ENCODE measurements around the gene ARHGAP12. TPM values are rescaled to one million over a fixed set of nuclear protein-coding genes. Genes with fewer than 3 reads are reported as not detected.

ARHGAP12 gene
- total RNA-seq, 1 donor from 2014 or later: 11.4 TPM

DNA sequence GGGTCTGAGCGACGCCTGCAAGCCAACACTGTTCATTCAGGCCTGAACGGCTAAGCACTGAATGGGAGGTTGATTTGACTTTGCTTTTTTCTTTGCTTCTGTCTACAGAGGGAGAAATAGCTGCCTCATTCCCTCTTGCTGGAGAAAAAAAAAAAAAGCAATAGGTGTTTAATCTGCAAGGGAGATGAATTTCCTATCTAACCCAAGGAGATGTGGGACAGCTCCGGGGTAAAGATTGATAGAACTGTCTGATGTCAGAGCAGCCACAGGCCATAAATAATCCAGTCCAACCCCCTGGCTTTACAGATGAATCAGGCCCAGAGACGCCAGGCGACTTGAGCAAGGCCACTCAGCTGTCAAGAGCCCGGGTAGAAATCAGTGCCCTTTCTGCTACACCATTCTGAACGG, 168.0 kb downstream of the ARHGAP12 start:
- peaks cover 9 to 18% of the 10 kb centered on the region in 2 donors for H3K4me1 ChIP-seq
- peak overlapping the region; percentile 45 to 84 for H3K4me3 ChIP-seq
- no peak for DNase-seq (ENCODE audit: low spot score in 2 of 2)
- no peaks in the 10 kb centered on the region for H3K36me3 ChIP-seq
- TF ChIP-seq, protein P1, sequence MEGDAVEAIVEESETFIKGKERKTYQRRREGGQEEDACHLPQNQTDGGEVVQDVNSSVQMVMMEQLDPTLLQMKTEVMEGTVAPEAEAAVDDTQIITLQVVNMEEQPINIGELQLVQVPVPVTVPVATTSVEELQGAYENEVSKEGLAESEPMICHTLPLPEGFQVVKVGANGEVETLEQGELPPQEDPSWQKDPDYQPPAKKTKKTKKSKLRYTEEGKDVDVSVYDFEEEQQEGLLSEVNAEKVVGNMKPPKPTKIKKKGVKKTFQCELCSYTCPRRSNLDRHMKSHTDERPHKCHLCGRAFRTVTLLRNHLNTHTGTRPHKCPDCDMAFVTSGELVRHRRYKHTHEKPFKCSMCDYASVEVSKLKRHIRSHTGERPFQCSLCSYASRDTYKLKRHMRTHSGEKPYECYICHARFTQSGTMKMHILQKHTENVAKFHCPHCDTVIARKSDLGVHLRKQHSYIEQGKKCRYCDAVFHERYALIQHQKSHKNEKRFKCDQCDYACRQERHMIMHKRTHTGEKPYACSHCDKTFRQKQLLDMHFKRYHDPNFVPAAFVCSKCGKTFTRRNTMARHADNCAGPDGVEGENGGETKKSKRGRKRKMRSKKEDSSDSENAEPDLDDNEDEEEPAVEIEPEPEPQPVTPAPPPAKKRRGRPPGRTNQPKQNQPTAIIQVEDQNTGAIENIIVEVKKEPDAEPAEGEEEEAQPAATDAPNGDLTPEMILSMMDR (IDR thresholded peaks at IDR 0.05): no peak
- intact Hi-C loops (cut with DNase I): loop anchor here (1.0 to 5.0 kb wide), 5 partner anchors 47 to 1023 kb away; no protein-coding TSS in a partner anchor
- peak overlapping the region; percentile 81 to 98 for H3K27ac ChIP-seq
- no peaks in the 10 kb centered on the region for H3K9me3 ChIP-seq
- no peaks in the 10 kb centered on the region for H3K27me3 ChIP-seq

DNA sequence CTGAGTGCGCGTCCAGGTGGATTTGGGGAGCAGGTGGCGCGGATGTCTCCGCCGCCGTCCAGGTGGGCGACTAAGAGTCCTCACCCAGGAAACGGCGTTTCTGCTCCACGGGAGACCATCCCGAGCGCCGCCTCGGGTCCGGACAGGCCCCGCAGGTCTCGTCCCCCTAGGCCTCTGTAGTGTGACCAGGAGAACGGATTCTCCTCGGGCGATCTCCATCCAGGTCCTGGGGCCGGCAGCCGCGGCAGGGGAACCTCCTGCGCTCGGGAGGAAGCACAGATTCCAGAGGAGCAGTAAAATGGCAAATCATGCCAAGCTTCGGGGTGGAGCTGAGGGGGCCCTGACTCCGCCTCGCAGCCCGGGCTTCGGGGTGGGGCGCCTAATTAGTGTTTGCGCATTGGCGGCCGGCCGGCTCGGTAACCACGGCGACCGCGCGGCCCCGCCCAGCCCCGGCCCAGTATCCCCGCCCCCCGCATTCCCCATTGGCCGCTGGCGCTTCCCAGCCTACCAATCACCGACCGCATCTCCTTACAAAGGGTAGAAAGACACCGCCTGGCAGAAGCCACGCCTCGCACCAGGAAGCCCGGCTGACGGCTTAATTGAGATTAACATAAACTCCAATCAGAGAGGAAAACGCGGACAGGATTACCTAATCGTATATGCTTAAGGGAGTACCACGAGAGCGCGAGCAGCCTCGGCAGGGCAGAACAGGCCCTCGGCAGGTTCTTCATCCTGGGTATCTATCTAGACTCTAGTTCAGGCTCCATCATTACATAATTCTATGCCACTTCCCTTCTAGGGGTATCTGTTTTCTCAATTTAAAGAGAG, 168.6 kb downstream of the ARHGAP12 start:
- TF ChIP-seq, protein P1 (IDR thresholded peaks at IDR 0.05): no peak
- Histone ChIP-seq H3K27ac (peak overlapping the region; percentile 92 to 98), H3K4me1 (peaks cover 9 to 18% of the 10 kb centered on the region in 2 donors), H3K4me3 (peak overlapping the region; percentile 81 to 84), H3K27me3 (no peaks in the 10 kb centered on the region), H3K9me3 (no peaks in the 10 kb centered on the region), H3K36me3 (no peaks in the 10 kb centered on the region)
- DNase-seq (ENCODE audit: low spot score in 2 of 2): peak; percentile 95 to 98
- intact Hi-C loops (cut with DNase I): loop anchor here (1.0 to 5.0 kb wide), 6 partner anchors 47 to 1023 kb away; no protein-coding TSS in a partner anchor

DNA sequence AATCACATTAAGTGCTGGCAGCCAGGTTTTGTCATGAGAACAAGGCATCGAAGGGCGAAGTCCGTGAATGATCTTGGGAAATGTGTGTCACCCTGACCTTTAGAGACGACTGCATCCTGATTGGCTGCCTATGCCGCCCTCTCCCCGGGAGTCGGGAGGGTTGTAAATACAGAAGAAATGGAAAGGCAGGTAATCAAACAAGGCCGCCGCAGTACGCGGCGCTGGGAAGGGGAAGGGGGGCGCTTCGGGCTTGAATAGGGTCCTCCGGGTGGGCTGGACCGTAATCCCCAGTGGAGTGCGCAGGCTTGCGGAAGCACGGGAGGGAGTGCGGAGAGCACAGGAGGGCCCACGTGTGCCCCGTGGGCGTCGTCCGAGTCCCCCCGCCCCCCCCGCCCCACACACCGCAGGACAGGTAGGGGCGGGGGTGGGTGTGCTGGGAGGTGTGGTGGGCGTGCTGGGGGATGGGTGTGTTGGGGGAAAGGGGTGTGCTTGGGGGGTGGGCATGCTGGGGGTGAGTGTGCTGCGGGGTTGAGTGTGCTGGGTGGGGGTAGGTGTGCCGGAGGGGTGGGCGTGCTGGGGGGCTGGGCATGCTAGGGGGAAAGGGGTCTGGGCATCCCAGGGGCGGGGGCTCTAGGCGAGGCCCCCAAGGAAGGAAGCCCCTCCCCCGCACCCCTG, 169.4 kb downstream of the ARHGAP12 start:
- intact Hi-C loops (cut with DNase I): loop anchor here (5.0 kb wide), 1 partner anchor 437 kb away; no protein-coding TSS in a partner anchor
- peak overlapping the region; percentile 81 to 84 for H3K4me3 ChIP-seq
- TF ChIP-seq, protein P1 (IDR thresholded peaks at IDR 0.05): no peak
- peak in 1 of 2 donors; percentile 89 for DNase-seq (ENCODE audit: low spot score in 2 of 2)
- peak overlapping the region; percentile 92 to 98 for H3K27ac ChIP-seq
- no peaks in the 10 kb centered on the region for H3K36me3 ChIP-seq
- H3K4me1 ChIP-seq: peaks cover 9 to 18% of the 10 kb centered on the region in 2 donors
- H3K27me3 ChIP-seq: no peaks in the 10 kb centered on the region
- no peaks in the 10 kb centered on the region for H3K9me3 ChIP-seq

DNA sequence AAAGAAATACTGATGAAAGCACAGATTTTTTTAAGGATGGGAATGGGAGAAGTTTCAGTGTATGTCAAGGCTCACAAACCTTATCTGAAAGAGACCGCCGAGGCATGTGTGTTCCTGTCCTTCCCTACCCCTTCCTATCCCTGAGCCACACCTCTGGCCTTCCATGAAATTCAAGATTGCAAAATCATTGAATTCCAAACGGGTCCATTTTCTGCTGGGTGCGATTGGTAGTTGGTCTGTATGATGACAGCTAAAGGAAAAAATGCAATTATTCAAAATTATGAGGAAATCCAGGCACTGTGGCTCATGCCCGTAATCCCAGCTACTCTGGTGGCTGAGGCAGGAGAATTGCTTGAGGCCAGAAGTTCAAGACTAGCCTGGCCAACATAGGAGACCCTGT, 170.1 kb downstream of the ARHGAP12 start:
- TF ChIP-seq, protein P1 (IDR thresholded peaks at IDR 0.05): no peak
- peak in 1 of 2 donors; percentile 75 for DNase-seq (ENCODE audit: low spot score in 2 of 2)
- Histone ChIP-seq H3K4me3 (peak overlapping the region; percentile 81 to 84), H3K4me1 (peaks cover 9 to 18% of the 10 kb centered on the region in 2 donors), H3K27me3 (no peaks in the 10 kb centered on the region), H3K9me3 (no peaks in the 10 kb centered on the region), H3K36me3 (no peaks in the 10 kb centered on the region), H3K27ac (peak overlapping the region; percentile 92 to 98)
- intact Hi-C loops (cut with DNase I): loop anchor here (5.0 kb wide), 1 partner anchor 436 kb away; no protein-coding TSS in a partner anchor

DNA sequence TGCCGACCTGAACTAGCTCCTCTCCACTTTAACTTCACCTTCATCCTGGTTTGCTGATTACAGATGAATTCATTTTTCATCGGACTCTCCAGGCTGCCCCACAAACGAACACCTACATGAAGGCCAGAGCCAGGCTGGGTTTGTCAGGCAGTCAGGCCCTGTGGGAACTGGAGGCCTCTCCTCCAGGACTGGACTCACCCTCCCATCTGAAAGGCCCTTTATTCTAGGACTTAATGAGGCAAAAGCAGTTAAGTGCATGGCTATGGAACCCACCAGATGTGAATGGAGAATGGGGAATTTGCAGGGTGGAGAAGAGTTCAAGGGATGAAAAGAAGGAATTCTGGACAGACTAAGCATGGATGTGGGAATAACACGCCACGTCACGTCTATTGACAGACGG, 170.8 kb downstream of the ARHGAP12 start:
- Histone ChIP-seq H3K9me3 (no peaks in the 10 kb centered on the region), H3K27me3 (no peaks in the 10 kb centered on the region), H3K27ac (peak overlapping the region; percentile 92 to 98), H3K4me3 (no peak overlapping the region), H3K4me1 (peaks cover 9 to 18% of the 10 kb centered on the region in 2 donors), H3K36me3 (no peaks in the 10 kb centered on the region)
- TF ChIP-seq, protein P1 (IDR thresholded peaks at IDR 0.05): no peak
- intact Hi-C loops (cut with DNase I): loop anchor here (5.0 kb wide), 1 partner anchor 436 kb away; no protein-coding TSS in a partner anchor
- DNase-seq (ENCODE audit: low spot score in 2 of 2): no peak

Measured in ascending aorta (tissue), 2 donors.